ENCODE measurements around the gene DNM1.
"Not testable (repeated sequence)": the region's sequence is repeated elsewhere in the genome, so short reads cannot be mapped to it uniquely, and the experiment has no call there.

The DNM1 gene

DNA sequence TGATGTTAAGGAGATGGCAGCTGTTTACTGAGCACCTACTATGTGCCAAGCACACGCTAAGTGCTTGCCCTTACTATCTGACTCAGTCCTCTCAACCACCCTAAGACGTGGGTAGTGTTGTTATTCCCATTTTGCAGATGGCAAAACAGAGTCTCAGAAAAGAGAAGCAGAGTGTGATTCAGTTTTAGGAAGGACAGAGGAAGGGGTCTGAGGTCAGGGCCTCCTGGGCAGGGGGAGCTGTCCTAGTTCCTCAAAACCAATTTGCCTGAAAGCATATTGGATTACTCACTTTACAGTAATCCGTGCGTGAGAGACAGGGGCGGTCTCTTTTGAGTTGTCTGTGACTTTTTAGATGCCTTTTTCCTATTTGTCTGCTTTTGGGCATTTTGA, 23.2 kb downstream of the DNM1 start:
- FAIRE-seq (no peak), DNase-seq (ENCODE audit: insufficient read length, low spot score) (no peak)
- TF ChIP-seq, protein P1, sequence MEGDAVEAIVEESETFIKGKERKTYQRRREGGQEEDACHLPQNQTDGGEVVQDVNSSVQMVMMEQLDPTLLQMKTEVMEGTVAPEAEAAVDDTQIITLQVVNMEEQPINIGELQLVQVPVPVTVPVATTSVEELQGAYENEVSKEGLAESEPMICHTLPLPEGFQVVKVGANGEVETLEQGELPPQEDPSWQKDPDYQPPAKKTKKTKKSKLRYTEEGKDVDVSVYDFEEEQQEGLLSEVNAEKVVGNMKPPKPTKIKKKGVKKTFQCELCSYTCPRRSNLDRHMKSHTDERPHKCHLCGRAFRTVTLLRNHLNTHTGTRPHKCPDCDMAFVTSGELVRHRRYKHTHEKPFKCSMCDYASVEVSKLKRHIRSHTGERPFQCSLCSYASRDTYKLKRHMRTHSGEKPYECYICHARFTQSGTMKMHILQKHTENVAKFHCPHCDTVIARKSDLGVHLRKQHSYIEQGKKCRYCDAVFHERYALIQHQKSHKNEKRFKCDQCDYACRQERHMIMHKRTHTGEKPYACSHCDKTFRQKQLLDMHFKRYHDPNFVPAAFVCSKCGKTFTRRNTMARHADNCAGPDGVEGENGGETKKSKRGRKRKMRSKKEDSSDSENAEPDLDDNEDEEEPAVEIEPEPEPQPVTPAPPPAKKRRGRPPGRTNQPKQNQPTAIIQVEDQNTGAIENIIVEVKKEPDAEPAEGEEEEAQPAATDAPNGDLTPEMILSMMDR (IDR thresholded peaks at IDR 0.05; ENCODE audit: insufficient read depth, missing control alignments): no peak

DNA sequence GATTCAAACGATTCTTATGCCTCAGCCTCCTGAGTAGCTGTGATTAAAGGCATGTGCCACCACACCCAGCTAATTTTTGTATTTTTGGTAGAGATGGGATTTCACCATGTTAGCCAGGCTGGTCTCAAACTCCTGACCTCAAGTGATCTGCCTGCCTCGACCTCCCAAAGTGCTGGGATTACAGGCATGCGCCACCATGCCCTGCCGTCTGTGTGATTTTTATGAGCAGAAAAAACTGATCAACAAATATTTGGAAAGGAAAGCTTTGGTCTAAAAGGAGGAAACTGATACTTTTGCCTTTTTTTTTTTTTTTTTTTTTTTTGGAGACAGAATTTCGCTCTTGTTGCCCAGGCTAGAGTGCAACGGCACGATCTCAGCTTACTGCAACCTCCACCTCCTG, 27.7 kb downstream of the DNM1 start:
- FAIRE-seq; DNase-seq (ENCODE audit: insufficient read length, low spot score): not testable (repeated sequence)

DNA sequence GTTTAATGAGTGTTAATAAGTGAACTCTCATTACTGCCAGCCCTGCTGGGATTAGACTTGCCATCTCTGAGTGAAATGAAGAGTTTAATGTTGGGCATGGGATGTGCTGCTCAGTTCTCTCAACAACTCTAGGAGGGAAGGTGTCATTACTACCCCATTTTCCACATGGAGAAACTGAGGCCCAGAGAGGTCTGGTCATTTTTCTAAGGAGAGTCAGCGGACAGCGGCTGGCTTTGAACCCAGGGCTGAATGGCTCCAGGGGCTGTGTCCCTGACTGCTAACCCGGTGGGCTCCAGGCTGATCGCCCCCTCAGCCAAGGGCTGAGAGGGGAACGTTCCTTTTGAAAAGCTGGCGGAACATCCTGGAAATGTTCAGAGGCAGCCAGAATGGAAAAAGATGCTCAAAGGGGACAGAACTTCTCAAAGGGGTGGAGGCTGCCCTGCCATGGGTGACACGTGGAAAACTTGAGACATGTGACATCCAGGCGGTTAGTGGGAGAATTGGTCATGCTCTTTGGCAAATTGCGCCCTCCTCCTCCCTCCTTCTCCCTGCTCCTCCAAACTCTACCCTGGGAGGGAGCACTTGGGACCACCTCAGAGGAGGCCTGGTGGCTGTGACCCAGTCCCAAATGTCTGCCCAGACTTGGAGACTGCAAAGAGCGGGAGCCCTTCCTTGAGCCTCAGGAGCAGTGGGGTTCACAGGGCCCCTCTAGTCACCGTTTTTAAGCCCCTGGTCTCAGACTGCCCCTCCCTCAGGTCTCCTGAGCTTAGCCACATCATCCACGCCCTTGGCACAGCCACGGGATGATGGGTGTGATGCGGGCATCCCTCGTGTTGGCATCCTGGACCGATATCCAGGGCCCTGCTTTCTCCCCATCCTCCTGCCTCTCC, 28.7 kb downstream of the DNM1 start:
- no peak for DNase-seq (ENCODE audit: insufficient read length, low spot score)
- TF ChIP-seq, protein P1 (IDR thresholded peaks at IDR 0.05; ENCODE audit: insufficient read depth, missing control alignments): no peak
- FAIRE-seq: no peak

DNA sequence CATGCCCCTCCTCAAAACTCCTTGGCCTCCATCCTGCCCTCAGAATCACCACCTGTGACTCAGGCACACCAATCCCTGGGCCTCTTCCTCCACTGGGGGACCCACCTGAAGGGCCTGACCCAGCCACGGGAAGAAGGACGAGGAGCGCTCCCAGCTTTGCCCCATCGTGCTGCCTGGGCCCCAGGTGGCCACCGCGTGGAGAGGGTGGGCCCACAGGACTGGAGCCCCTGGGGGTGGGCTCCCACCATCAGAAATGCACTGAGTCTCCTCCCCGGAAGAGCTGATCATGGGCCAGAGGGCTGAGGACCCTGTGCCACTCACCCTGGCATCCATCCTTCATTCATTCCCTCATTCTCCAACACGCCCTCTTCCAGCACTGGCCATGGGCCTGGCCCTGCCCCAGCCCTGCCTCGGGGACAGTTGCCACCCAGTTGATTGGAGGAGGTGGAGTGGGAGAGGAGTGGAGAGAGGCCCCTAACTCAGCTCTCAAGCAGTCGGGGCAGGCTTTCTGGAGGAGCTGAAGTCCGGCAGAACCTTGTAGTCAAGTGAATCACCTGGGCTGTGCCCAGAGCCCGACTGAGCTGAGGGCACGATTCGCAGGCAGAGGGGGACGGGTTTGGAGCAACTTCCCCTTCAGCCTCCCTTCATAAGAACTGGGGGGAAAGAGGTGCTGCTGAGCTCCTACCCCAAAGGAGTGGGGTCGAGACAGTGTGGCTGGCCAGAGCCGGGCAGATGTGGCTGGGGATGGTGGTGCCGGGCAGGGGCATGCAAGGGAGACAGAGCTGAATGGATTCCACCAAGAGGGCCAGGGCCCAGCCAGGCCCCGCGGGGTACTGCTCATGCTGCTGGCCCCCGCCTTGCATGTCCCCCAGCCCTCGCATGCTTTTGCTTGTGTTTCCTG, 29.6 kb downstream of the DNM1 start:
- TF ChIP-seq, protein P1 (IDR thresholded peaks at IDR 0.05; ENCODE audit: insufficient read depth, missing control alignments): no peak
- DNase-seq (ENCODE audit: insufficient read length, low spot score): no peak
- FAIRE-seq: no peak

DNA sequence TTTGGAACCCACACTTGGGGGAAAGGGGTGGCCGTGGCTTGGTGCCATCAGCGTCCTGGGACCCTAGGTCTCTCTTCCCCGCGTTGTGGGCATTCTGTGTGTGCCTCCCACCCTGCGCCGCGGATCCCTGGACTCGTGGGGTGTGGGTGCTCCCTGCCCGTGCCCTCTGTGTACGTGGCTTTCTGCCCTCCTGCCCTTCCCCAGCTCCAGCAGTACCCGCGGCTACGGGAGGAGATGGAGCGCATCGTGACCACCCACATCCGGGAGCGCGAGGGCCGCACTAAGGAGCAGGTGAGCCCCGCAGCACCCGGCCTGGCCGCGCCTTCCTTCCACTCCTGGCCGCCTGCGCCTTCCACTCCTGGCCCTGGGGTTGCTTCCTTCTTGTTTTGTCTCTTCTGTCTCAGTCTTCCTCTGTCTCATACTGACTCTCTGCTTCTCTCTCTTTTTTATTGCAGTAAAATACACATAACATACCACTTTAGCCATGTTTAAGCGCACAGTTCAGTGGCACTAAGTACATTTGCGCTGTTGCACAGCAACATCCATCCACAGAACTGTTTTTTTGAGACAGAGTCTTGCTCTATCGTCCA, 30.7 kb downstream of the DNM1 start:
- DNase-seq (ENCODE audit: insufficient read length, low spot score) (no peak), FAIRE-seq (no peak)
- TF ChIP-seq, protein P1 (IDR thresholded peaks at IDR 0.05; ENCODE audit: insufficient read depth, missing control alignments): no peak

DNA sequence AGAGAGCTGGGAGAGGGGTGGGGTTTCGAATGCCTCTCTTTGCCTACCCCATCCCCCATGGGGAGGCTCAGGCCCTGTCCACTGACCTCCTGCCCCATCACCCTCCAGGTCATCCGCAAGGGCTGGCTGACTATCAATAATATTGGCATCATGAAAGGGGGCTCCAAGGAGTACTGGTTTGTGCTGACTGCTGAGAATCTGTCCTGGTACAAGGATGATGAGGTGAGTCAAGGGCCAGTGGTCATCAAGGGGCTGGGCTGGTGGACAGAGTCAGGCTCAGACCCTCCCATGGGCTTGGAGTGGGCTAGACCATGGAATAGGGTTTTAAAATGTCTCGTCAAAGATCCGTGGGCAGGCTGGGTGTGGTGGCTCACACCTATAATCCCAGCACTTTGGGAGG, 38.9 kb downstream of the DNM1 start:
- FAIRE-seq: no peak
- no peak for DNase-seq (ENCODE audit: insufficient read length, low spot score)
- TF ChIP-seq, protein P1 (IDR thresholded peaks at IDR 0.05; ENCODE audit: insufficient read depth, missing control alignments): no peak

DNA sequence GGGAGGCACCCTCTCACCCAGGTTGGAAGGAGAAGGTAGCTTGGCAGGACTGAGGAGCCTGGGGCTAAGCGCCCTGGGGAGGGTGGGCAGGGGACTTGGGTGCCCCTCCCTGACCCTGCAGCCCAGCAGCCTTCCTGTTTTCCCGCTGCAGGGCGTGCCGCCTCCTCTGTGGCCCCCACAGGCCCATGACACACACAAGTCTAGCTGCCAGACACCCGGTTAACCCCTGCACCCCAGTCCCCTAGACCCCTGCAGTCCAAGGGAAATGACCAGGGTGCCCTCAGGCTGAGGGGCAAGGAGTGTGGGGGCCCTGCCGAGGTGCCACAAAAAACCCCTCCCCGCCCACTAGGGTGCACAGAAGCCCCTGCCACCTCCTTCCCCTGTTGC, 39.6 kb downstream of the DNM1 start:
- TF ChIP-seq, protein P1 (IDR thresholded peaks at IDR 0.05; ENCODE audit: insufficient read depth, missing control alignments): no peak
- no peak for DNase-seq (ENCODE audit: insufficient read length, low spot score)
- FAIRE-seq: no peak

All from D721Med (cell line).